GM12892 (cell line): ENCODE measurements around the gene PPP1R3F.

Experiments used
- POLR2A ChIP-seq: IDR thresholded peaks from 2 replicates; pipeline ENCODE4 v1.6.1; 2011; ENCODE audit warnings: low read depth, low read length, control low read depth
- POLR2AphosphoS5 ChIP-seq: IDR thresholded peaks from 2 replicates; pipeline ENCODE4 v1.6.1; 2011; ENCODE audit warnings: low read depth, low read length, control low read depth
- TAF1 ChIP-seq: IDR thresholded peaks from 2 replicates; pipeline ENCODE4 v1.6.1; 2011; ENCODE audit warnings: low read depth, mild to moderate bottlenecking, control low read depth, low read length, borderline replicate concordance

DNA sequence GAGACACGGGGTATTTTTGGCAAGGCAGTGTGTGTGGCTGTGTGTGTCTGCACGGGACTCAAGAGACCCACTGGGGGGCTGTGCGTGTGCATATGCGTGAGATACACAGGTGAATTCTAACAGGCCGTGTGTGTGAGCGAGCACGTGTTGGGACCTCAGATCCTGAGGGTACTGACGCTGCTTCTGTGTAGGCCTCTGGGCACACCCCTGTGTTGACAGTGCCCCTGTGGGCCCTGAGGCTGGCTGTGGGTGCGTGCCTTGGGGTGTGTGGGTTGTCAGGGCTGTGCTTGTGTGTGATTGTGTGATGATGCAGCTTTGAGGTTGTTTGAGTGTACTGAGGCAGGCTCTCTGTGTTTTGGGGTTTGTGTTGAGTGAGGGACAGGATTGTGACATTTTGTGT, 19.0 kb upstream of the PPP1R3F start:
- TF ChIP-seq POLR2A, result no peak
- TF ChIP-seq POLR2AphosphoS5, result no peak
- TF ChIP-seq TAF1, result no peak
